Stomach (tissue), 4 donors: ENCODE data around the gene RNASE4.
A peak's percentile ranks its signal among the peaks of the same experiment; 100 is the strongest.

ENCODE experiments used
- POLR2A ChIP-seq, 4 donors: fragments of 450-650 bp; IDR thresholded peaks; one replicate each; pipeline ENCODE4 v1.6.1; 2016; ENCODE audit warnings: antibody characterized with exemption in 4 of 4, control low read depth in 2 of 4, mild to moderate bottlenecking in 1 of 4, moderate library complexity in 1 of 4
- POLR2AphosphoS5 ChIP-seq, 3 donors: sonication (generic); formaldehyde crosslinking; IDR thresholded peaks; one replicate each; pipeline ENCODE4 v1.6.1; 2016; ENCODE audit warnings: antibody characterized with exemption in 3 of 3
- TF ChIP-seq, protein P1 (sequence below), 7 experiments: fragments of 450-650 bp in 4 of 7; fragments of 200-600 bp in 3 of 7; sonication (generic) in 3 of 7; IDR thresholded peaks; one replicate each; pipeline ENCODE4 v1.5.1; 2016 to 2019; ENCODE audit warnings: antibody characterized with exemption in 7 of 7, control low read depth in 2 of 7, mild to moderate bottlenecking in 1 of 7

DNA sequence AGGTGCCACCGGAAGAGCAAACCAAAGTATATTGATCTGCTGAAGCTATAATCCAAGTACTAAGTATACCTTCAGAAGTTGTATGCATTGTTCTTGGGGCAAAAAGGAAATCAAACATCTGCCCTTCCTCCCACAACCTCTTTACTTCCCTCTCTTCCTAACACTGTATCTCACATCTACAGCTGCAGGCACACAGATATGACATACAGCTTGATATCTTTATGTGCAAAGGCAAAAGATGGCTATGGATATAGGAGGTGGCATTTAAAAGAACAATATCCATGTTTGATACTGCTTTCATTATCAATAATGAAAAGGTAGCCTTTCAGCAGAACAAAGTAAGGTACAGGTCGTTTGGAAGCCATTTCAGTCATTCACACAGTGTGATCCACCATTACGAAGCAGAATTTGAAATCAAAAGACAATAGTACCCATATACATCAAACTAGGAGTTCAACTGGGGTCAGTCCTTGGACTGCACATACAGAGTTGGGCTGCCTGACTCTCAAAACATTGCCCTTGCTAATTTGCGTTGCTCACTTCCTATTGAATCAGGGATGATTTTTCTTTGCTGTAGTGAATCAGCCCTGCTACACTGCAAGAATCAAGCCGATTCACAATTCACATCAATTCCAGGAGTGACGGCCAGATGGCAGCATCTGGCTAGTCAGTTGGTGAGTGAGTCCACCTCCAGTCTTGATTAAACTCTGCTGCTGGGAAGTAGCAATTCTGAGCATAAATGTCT is 13.1 kb downstream of the RNASE4 start:
- no peak for TF ChIP-seq POLR2A (IDR thresholded peaks at IDR 0.05)
- TF ChIP-seq, protein P1, sequence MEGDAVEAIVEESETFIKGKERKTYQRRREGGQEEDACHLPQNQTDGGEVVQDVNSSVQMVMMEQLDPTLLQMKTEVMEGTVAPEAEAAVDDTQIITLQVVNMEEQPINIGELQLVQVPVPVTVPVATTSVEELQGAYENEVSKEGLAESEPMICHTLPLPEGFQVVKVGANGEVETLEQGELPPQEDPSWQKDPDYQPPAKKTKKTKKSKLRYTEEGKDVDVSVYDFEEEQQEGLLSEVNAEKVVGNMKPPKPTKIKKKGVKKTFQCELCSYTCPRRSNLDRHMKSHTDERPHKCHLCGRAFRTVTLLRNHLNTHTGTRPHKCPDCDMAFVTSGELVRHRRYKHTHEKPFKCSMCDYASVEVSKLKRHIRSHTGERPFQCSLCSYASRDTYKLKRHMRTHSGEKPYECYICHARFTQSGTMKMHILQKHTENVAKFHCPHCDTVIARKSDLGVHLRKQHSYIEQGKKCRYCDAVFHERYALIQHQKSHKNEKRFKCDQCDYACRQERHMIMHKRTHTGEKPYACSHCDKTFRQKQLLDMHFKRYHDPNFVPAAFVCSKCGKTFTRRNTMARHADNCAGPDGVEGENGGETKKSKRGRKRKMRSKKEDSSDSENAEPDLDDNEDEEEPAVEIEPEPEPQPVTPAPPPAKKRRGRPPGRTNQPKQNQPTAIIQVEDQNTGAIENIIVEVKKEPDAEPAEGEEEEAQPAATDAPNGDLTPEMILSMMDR (IDR thresholded peaks at IDR 0.05) = peak in 5 of 7 experiments; percentile 66 to 90 (median 72)
- TF ChIP-seq POLR2AphosphoS5 (IDR thresholded peaks at IDR 0.05) = peak in 1 of 3 donors; percentile 74
